Measurements from ENCODE around the gene TYK2. TPM values are rescaled to one million over a fixed set of nuclear protein-coding genes. Genes with fewer than 3 reads are reported as not detected.

Gene TYK2
- polyA plus RNA-seq, 1 experiment: 29.1 TPM

DNA sequence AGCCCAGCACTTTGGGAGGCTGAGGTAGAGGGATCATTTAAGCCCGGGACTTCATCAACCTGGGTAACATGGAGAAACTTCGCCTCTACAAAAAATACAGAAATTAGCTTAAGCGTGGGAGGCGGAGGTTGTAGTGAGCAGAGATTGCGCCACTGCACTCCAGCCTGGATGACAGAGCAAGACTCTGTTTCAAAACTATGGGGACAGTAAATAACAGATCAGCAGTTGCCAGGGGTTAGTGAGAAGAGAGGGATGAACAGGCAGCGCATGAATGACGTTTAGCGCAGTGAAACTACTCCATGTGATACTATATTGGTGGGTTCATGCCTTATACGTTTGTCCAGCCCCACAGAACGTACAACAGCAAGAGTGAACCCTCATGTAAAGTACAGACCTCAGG lies 33.9 kb downstream of the TYK2 start:
- H3K9me3 ChIP-seq (ENCODE audit: control insufficient read depth, insufficient read depth, low read length): no peaks in the 10 kb centered on the region
- no peak overlapping the region for H3K4me3 ChIP-seq (ENCODE audit: low read depth, low read length)
- no peaks in the 10 kb centered on the region for H3K27me3 ChIP-seq (ENCODE audit: control insufficient read depth, insufficient read depth, low read length)
- TF ChIP-seq, protein P1, sequence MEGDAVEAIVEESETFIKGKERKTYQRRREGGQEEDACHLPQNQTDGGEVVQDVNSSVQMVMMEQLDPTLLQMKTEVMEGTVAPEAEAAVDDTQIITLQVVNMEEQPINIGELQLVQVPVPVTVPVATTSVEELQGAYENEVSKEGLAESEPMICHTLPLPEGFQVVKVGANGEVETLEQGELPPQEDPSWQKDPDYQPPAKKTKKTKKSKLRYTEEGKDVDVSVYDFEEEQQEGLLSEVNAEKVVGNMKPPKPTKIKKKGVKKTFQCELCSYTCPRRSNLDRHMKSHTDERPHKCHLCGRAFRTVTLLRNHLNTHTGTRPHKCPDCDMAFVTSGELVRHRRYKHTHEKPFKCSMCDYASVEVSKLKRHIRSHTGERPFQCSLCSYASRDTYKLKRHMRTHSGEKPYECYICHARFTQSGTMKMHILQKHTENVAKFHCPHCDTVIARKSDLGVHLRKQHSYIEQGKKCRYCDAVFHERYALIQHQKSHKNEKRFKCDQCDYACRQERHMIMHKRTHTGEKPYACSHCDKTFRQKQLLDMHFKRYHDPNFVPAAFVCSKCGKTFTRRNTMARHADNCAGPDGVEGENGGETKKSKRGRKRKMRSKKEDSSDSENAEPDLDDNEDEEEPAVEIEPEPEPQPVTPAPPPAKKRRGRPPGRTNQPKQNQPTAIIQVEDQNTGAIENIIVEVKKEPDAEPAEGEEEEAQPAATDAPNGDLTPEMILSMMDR (IDR thresholded peaks at IDR 0.05; ENCODE audit: low read depth, low read length): no peak
- no peak overlapping the region for H3K27ac ChIP-seq (ENCODE audit: low read depth, low read length)
- ChIA-PET CTCF (no interaction called here), POLR2A (no interaction called here)
- no peak for DNase-seq (ENCODE audit: low read depth, low spot score)

DNA sequence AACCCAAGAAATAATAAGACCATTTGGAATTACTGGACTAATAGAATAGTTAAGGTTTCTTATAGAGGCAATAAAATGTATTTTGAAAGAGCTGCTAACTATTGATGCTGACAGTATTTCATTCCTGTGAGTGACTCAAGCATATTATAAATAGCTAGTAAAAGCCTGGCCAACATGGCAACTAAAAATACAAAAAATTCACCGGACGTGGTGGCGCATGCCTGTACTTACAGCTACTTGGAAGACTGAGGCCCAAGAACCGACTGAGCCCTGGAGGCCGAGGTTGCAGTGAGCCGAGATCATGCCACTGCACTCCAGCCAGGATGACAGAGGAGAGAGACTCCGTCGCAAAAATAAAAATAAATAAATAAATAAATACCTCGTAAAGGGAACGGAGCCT lies 35.6 kb downstream of the TYK2 start:
- H3K9me3 ChIP-seq (ENCODE audit: control insufficient read depth, insufficient read depth, low read length): no peaks in the 10 kb centered on the region
- H3K27ac ChIP-seq (ENCODE audit: low read depth, low read length): no peak overlapping the region
- H3K4me3 ChIP-seq (ENCODE audit: low read depth, low read length): no peak overlapping the region
- POLR2A ChIA-PET: interaction anchor here (0.6 kb wide), 1 partner anchor 386 kb away, joined by 5 read pairs; no protein-coding TSS in a partner anchor
- CTCF ChIA-PET: interaction anchor here (0.5 to 1.3 kb wide), 4 partner anchors 37 to 86 kb away, joined by 4 to 5 read pairs (median 4); no protein-coding TSS in a partner anchor
- no peaks in the 10 kb centered on the region for H3K27me3 ChIP-seq (ENCODE audit: control insufficient read depth, insufficient read depth, low read length)
- TF ChIP-seq, protein P1 (IDR thresholded peaks at IDR 0.05; ENCODE audit: low read depth, low read length): no peak
- DNase-seq (ENCODE audit: low read depth, low spot score): no peak

DNA sequence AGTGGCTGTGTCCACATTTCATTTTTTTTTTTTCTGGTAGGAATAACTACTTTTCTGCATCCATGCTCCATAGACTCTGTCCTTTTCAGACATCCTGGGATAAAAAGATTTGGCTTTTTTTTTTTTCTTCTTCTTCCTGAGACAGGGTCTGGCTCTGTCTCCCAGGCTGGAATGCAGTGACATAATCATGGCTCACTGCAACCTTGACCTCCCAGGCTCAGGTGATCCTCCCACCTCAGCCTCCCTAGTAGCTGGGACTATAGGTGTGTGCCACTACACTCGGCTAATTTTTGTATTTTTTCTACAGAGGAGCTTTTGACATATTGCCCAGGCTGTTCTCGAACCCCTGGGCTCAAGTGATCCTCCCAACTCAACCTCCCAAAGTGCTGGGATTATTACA lies 36.9 kb downstream of the TYK2 start:
- no peaks in the 10 kb centered on the region for H3K9me3 ChIP-seq (ENCODE audit: control insufficient read depth, insufficient read depth, low read length)
- H3K27ac ChIP-seq (ENCODE audit: low read depth, low read length): no peak overlapping the region
- no peaks in the 10 kb centered on the region for H3K27me3 ChIP-seq (ENCODE audit: control insufficient read depth, insufficient read depth, low read length)
- POLR2A ChIA-PET: no interaction called here
- no peak overlapping the region for H3K4me3 ChIP-seq (ENCODE audit: low read depth, low read length)
- DNase-seq (ENCODE audit: low read depth, low spot score): no peak
- TF ChIP-seq, protein P1 (IDR thresholded peaks at IDR 0.05; ENCODE audit: low read depth, low read length): no peak
- CTCF ChIA-PET: interaction anchor here (0.9 kb wide), 1 partner anchor 47 kb away, joined by 3 read pairs; no protein-coding TSS in a partner anchor

DNA sequence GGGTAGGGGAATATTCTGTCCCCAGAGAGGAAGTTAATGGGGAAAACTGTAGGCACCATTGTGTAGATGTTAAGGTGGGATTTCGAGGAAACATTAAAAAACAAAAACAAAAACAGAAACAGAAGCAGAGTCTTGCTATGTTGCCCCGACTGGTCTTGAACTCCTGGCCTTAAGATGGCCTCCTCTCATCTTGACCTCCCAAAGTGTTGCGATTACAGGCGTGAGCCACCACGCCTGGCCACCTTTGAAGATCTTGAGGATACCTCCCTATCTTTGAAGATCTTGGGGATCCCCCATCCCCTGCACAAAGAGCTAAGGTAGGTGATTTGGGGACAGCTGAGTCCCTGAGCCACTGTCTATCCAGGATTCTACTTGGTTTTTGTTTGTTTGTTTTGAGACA lies 40.4 kb downstream of the TYK2 start:
- POLR2A ChIA-PET: no interaction called here
- TF ChIP-seq, protein P1 (IDR thresholded peaks at IDR 0.05; ENCODE audit: low read depth, low read length): no peak
- Histone ChIP-seq H3K9me3 (ENCODE audit: control insufficient read depth, insufficient read depth, low read length) (no peaks in the 10 kb centered on the region), H3K27ac (ENCODE audit: low read depth, low read length) (no peak overlapping the region), H3K27me3 (ENCODE audit: control insufficient read depth, insufficient read depth, low read length) (no peaks in the 10 kb centered on the region), H3K4me3 (ENCODE audit: low read depth, low read length) (no peak overlapping the region)
- DNase-seq (ENCODE audit: low read depth, low spot score): no peak
- CTCF ChIA-PET: no interaction called here

DNA sequence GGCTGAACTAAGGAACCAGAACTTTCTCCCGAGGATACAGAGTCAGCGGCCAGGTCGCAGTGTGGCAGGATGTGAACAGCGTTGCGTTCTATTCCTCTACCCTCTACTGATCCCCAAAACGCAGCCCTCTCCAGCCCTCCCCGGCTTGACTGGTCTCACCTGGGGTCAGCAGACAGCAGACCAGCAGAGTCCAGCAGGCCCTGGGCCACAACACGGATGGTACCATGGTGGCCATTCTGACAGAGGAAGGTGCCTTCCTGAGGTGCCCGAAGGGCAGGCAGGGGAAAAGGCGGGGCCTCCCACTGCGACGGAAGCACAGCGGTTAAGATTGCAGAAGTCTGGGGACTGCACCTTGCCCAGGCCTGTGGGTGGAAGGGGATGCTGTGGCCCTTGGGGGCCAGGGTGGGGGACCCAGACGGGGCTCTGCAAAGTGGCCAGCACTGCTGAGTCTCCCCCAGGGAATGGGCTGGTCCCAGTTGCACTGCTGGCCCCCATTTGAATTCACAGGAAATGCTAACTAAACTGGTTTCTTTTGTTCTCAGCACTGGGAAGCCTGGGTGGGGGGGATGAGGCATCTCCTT lies 40.9 kb downstream of the TYK2 start, which contains the start of gene ICAM3:
Gene ICAM3 (minus strand): TSS at position 245 of the 581 bp plus-strand sequence. CDS start 10 bp downstream, at position 235.
- Histone ChIP-seq H3K9me3 (ENCODE audit: control insufficient read depth, insufficient read depth, low read length) (no peaks in the 10 kb centered on the region), H3K27ac (ENCODE audit: low read depth, low read length) (no peak within 1 kb of the TSS), H3K27me3 (ENCODE audit: control insufficient read depth, insufficient read depth, low read length) (no peaks in the 10 kb centered on the region), H3K4me3 (ENCODE audit: low read depth, low read length) (no peak within 1 kb of the TSS)
- CTCF ChIA-PET: no interaction called here
- TF ChIP-seq, protein P1 (IDR thresholded peaks at IDR 0.05; ENCODE audit: low read depth, low read length): no peak
- POLR2A ChIA-PET: no interaction called here
- no peak for DNase-seq (ENCODE audit: low read depth, low spot score)
